Ectodermal cell (in vitro differentiated cells): ENCODE results near the gene PRPSAP1.

Experiments
- H3K27ac ChIP-seq: 2 replicates; pipeline ENCODE4 v1.7.0; 2013; ENCODE audit warnings: mild to moderate bottlenecking, low read depth, low read length; ENCODE audit not compliant: insufficient read depth, poor library complexity, severe bottlenecking
- H3K27me3 ChIP-seq: 2 replicates; pipeline ENCODE4 v1.7.0; 2013; ENCODE audit warnings: mild to moderate bottlenecking, low read length; ENCODE audit not compliant: insufficient read depth, control insufficient read depth, poor library complexity, severe bottlenecking
- H3K36me3 ChIP-seq: one replicate; pipeline ENCODE4 v1.7.0; 2013; ENCODE audit warnings: low read length; ENCODE audit not compliant: control insufficient read depth, insufficient read depth
- H3K4me1 ChIP-seq: one replicate; pipeline ENCODE4 v1.7.0; 2013; ENCODE audit warnings: low read length; ENCODE audit not compliant: control insufficient read depth, insufficient read depth
- H3K4me3 ChIP-seq: 2 replicates; pipeline ENCODE4 v1.7.0; 2013; ENCODE audit warnings: low read depth, low read length, control low read depth; ENCODE audit not compliant: insufficient read depth
- H3K9me3 ChIP-seq: 2 replicates; pipeline ENCODE4 v1.7.0; 2013; ENCODE audit warnings: mild to moderate bottlenecking, low read length, moderate library complexity; ENCODE audit not compliant: control insufficient read depth
- WGBS, 2 experiments: methylation state at CpG; one replicate each; pipeline ENCODE4 v1.1.7; 2013; ENCODE audit warnings: missing lambda C conversion rate in 2 of 2; 5-methylcytosine and 5-hydroxymethylcytosine counted together

Gene PRPSAP1

GRCh38 chr17:76390003-76390421 lies 36.3 kb upstream of the PRPSAP1 start:
- 78 to 82% methylated on average over 11 of the region's 11 CpGs for WGBS, 2 experiments
- no peaks in the 10 kb centered on the region for H3K9me3 ChIP-seq
- no peak overlapping the region for H3K4me3 ChIP-seq
- peaks cover 16% of the 10 kb centered on the region for H3K27me3 ChIP-seq
- peaks cover 12% of the 10 kb centered on the region for H3K4me1 ChIP-seq
- H3K36me3 ChIP-seq: peaks cover 7% of the 10 kb centered on the region
- H3K27ac ChIP-seq: no peak overlapping the region

- Histone ChIP-seq H3K4me3 (no peak overlapping the region), H3K9me3 (no peaks in the 10 kb centered on the region), H3K27ac (no peak overlapping the region), H3K36me3 (peaks cover 7% of the 10 kb centered on the region), H3K27me3 (peaks cover 23% of the 10 kb centered on the region), H3K4me1 (peaks cover 17% of the 10 kb centered on the region)
- 77 to 81% methylated on average over 15 to 16 of the region's 16 CpGs for WGBS, 2 experiments
These were observed 35.5 kb upstream of the PRPSAP1 start for GRCh38 chr17:76388966-76389888.

- 95 to 96% methylated on average over 31 of the region's 31 CpGs for WGBS, 2 experiments
- H3K9me3 ChIP-seq: no peaks in the 10 kb centered on the region
- H3K36me3 ChIP-seq: no peaks in the 10 kb centered on the region
- no peak overlapping the region for H3K27ac ChIP-seq
- no peak overlapping the region for H3K4me3 ChIP-seq
- peaks cover 43% of the 10 kb centered on the region for H3K27me3 ChIP-seq
- H3K4me1 ChIP-seq: peaks cover 18% of the 10 kb centered on the region
These were observed 33.5 kb upstream of the PRPSAP1 start for GRCh38 chr17:76386966-76387765.

GRCh38 chr17:76385892-76386786 lies 32.4 kb upstream of the PRPSAP1 start:
- peaks cover 28% of the 10 kb centered on the region for H3K4me1 ChIP-seq
- peak overlapping the region; percentile 60 for H3K4me3 ChIP-seq
- WGBS, 2 experiments: 56 to 58% methylated on average over 52 of the region's 52 CpGs
- no peak overlapping the region for H3K27ac ChIP-seq
- peaks cover 43% of the 10 kb centered on the region for H3K27me3 ChIP-seq
- H3K9me3 ChIP-seq: no peaks in the 10 kb centered on the region
- H3K36me3 ChIP-seq: no peaks in the 10 kb centered on the region

GRCh38 chr17:76384987-76385891 lies 31.5 kb upstream of the PRPSAP1 start:
- Histone ChIP-seq H3K27me3 (peaks cover 43% of the 10 kb centered on the region), H3K36me3 (no peaks in the 10 kb centered on the region), H3K9me3 (no peaks in the 10 kb centered on the region), H3K27ac (no peak overlapping the region), H3K4me1 (peaks cover 32% of the 10 kb centered on the region), H3K4me3 (peak overlapping the region; percentile 60)
- 5 to 6% methylated on average over 74 of the region's 74 CpGs for WGBS, 2 experiments

- 1% methylated on average over 118 of the region's 118 CpGs for WGBS, 2 experiments
- no peaks in the 10 kb centered on the region for H3K36me3 ChIP-seq
- no peak within 1 kb of the TSS for H3K27ac ChIP-seq
- H3K4me3 ChIP-seq: peak within 1 kb of the TSS; percentile 60
- H3K4me1 ChIP-seq: peaks cover 32% of the 10 kb centered on the region
- H3K27me3 ChIP-seq: peaks cover 43% of the 10 kb centered on the region
- H3K9me3 ChIP-seq: no peaks in the 10 kb centered on the region
These were observed 30.7 kb upstream of the PRPSAP1 start, which contains the start of gene SPHK1 for GRCh38 chr17:76384222-76384986. Gene SPHK1, plus strand, starts transcription at chr17:76384609. Its CDS starts 1,036 bp downstream, at chr17:76385645.

GRCh38 chr17:76383546-76384221 lies 30.0 kb upstream of the PRPSAP1 start:
- H3K27ac ChIP-seq: no peak overlapping the region
- WGBS, 2 experiments: 1% methylated on average over 65 of the region's 65 CpGs

DNA sequence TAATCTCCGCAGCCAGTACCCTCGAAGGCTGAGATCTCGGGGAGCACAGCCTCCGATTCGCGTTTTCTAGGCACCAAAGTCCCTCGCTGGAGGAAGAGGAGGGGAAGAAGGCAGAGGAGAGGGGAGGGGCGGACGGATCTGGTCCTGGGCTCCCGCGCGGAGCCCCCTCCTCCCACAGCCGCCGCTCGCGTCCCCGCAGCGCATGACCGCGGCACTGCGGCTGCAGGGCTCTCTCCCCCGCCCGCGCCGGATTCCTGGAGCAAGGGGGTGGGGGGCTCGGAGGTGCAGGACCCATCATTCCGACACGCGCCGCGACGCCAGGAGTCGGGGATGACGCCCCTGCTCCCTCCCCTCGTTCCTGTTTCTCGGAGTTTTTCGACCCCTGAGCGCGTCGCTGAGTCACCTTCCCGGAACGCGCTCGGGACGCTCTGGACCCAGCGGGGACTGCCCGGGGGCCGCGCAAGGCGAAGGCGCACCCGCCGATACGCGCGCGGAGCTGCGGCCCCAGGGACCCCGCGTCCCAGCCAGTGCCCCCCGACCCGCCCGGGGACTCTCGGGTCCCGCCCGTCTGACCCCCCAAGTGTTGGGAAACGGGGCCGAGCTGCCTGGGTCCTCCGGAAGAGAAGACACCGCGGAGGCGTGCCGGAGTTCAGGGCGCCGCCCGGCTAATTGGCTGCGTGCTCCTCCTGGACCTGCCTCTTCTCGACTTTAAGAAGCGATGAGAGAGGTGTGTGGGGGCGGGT lies 29.3 kb upstream of the PRPSAP1 start:
- Histone ChIP-seq H3K4me3 (peak overlapping the region; percentile 60), H3K36me3 (no peaks in the 10 kb centered on the region), H3K27me3 (peaks cover 43% of the 10 kb centered on the region), H3K27ac (peak overlapping the region; percentile 75), H3K4me1 (peaks cover 32% of the 10 kb centered on the region), H3K9me3 (no peaks in the 10 kb centered on the region)
- WGBS, 2 experiments: 0% methylated on average over 80 of the region's 80 CpGs

More at GRCh38 chr17:76383546-76384221, 30.0 kb upstream of the PRPSAP1 start:
- Histone ChIP-seq H3K9me3 (no peaks in the 10 kb centered on the region), H3K4me3 (peak overlapping the region; percentile 60), H3K4me1 (peaks cover 32% of the 10 kb centered on the region), H3K27me3 (peaks cover 43% of the 10 kb centered on the region), H3K36me3 (no peaks in the 10 kb centered on the region)
